Measurements from ENCODE around the gene PDE8A.

DNA sequence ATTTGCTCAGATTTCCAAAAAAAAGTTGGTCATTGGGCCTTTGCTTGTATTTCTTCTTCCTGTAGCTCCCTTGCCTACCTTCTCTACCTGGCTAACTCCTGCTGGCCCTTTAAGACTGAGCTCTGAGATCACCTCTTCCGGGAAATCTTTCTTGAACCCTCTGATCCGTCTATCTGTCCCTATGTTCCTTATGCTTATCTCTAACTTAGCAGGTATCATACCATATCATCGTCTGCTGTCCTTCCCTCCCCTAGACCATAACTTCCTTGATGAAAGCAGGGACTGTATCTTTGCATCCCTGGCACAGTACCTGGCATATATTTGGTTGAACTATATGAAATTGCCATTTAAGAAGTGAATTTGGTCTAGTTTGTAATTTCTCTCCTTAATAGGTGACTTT, 42.3 kb downstream of the PDE8A start:
- no peak for TF ChIP-seq CTCF (IDR thresholded peaks at IDR 0.05)
- no peak for TF ChIP-seq POLR2A (IDR thresholded peaks at IDR 0.05)
